ENCODE measurements around the gene WWP2. TPM values are rescaled to one million over a fixed set of nuclear protein-coding genes. Genes with fewer than 3 reads are reported as not detected.
"Not testable (repeated sequence)": the region's sequence is repeated elsewhere in the genome, so short reads cannot be mapped to it uniquely, and the experiment has no call there.

The WWP2 gene
- total RNA-seq, 1 donor from 2014 or later = 59.0 TPM

- intact Hi-C loops (cut with micrococcal nuclease) = no loop called here
- no peak overlapping the region for H3K27ac Mint-ChIP-seq
- peaks cover 33% of the 10 kb centered on the region for H3K36me3 Mint-ChIP-seq (ENCODE audit: low read depth)
- H3K27me3 Mint-ChIP-seq (ENCODE audit: low read depth) = no peaks in the 10 kb centered on the region
- H3K4me1 Mint-ChIP-seq (ENCODE audit: low read depth) = no peaks in the 10 kb centered on the region
- H3K4me3 Mint-ChIP-seq (ENCODE audit: low read depth) = no peak overlapping the region
- no peak for DNase-seq (ENCODE audit: low spot score)
- H3K9me3 Mint-ChIP-seq = peaks cover 5% of the 10 kb centered on the region
Measured at GRCh38 chr16:69816996-69817395, 54.9 kb downstream of the WWP2 start.

GRCh38 chr16:69818891-69819545 is 56.9 kb downstream of the WWP2 start:
- no peaks in the 10 kb centered on the region for H3K27me3 Mint-ChIP-seq (ENCODE audit: low read depth)
- no peak for DNase-seq (ENCODE audit: low spot score)
- no peak overlapping the region for H3K4me3 Mint-ChIP-seq (ENCODE audit: low read depth)

GRCh38 chr16:69820926-69821541 is 58.9 kb downstream of the WWP2 start:
- Mint-ChIP-seq H3K9me3 (peaks cover 5% of the 10 kb centered on the region), H3K27ac (no peak overlapping the region), H3K4me1 (ENCODE audit: low read depth) (peaks cover 4% of the 10 kb centered on the region), H3K4me3 (ENCODE audit: low read depth) (no peak overlapping the region), H3K36me3 (ENCODE audit: low read depth) (peaks cover 32% of the 10 kb centered on the region), H3K27me3 (ENCODE audit: low read depth) (no peaks in the 10 kb centered on the region)
- intact Hi-C loops (cut with micrococcal nuclease) = no loop called here
- DNase-seq (ENCODE audit: low spot score) = no peak

More at GRCh38 chr16:69818891-69819545, 56.9 kb downstream of the WWP2 start:
- intact Hi-C loops (cut with micrococcal nuclease) = no loop called here
- Mint-ChIP-seq H3K36me3 (ENCODE audit: low read depth) (peaks cover 38% of the 10 kb centered on the region), H3K4me1 (ENCODE audit: low read depth) (peaks cover 2% of the 10 kb centered on the region), H3K9me3 (peaks cover 5% of the 10 kb centered on the region), H3K27ac (no peak overlapping the region)

GRCh38 chr16:69821844-69822173 is 59.7 kb downstream of the WWP2 start:
- peaks cover 4% of the 10 kb centered on the region for H3K4me1 Mint-ChIP-seq (ENCODE audit: low read depth)
- H3K27ac Mint-ChIP-seq = no peak overlapping the region
- no peak for DNase-seq (ENCODE audit: low spot score)
- H3K4me3 Mint-ChIP-seq (ENCODE audit: low read depth) = no peak overlapping the region
- intact Hi-C loops (cut with micrococcal nuclease) = no loop called here
- H3K27me3 Mint-ChIP-seq (ENCODE audit: low read depth) = no peaks in the 10 kb centered on the region
- H3K9me3 Mint-ChIP-seq = peaks cover 5% of the 10 kb centered on the region
- H3K36me3 Mint-ChIP-seq (ENCODE audit: low read depth) = peaks cover 29% of the 10 kb centered on the region

GRCh38 chr16:69822174-69822935 is 60.2 kb downstream of the WWP2 start:
- Mint-ChIP-seq H3K9me3 (peaks cover 5% of the 10 kb centered on the region), H3K4me3 (ENCODE audit: low read depth) (no peak overlapping the region), H3K4me1 (ENCODE audit: low read depth) (peaks cover 4% of the 10 kb centered on the region), H3K27ac (peak overlapping the region; percentile 0), H3K27me3 (ENCODE audit: low read depth) (no peaks in the 10 kb centered on the region), H3K36me3 (ENCODE audit: low read depth) (peaks cover 25% of the 10 kb centered on the region)
- no peak for DNase-seq (ENCODE audit: low spot score)
- intact Hi-C loops (cut with micrococcal nuclease) = no loop called here

GRCh38 chr16:69823831-69824563 is 61.9 kb downstream of the WWP2 start:
- Mint-ChIP-seq H3K27me3 (ENCODE audit: low read depth) (no peaks in the 10 kb centered on the region), H3K27ac (no peak overlapping the region), H3K9me3 (no peaks in the 10 kb centered on the region), H3K36me3 (ENCODE audit: low read depth) (peaks cover 15% of the 10 kb centered on the region), H3K4me3 (ENCODE audit: low read depth) (no peak overlapping the region), H3K4me1 (ENCODE audit: low read depth) (peaks cover 4% of the 10 kb centered on the region)
- intact Hi-C loops (cut with micrococcal nuclease) = no loop called here
- DNase-seq (ENCODE audit: low spot score) = no peak

GRCh38 chr16:69824564-69825142 is 62.5 kb downstream of the WWP2 start:
- intact Hi-C loops (cut with micrococcal nuclease); H3K4me3 Mint-ChIP-seq (ENCODE audit: low read depth); DNase-seq (ENCODE audit: low spot score); H3K9me3 Mint-ChIP-seq; H3K27me3 Mint-ChIP-seq (ENCODE audit: low read depth); H3K4me1 Mint-ChIP-seq (ENCODE audit: low read depth); H3K27ac Mint-ChIP-seq: not testable (repeated sequence)
- peaks cover 14% of the 10 kb centered on the region for H3K36me3 Mint-ChIP-seq (ENCODE audit: low read depth)

GRCh38 chr16:69827524-69827923 is 65.4 kb downstream of the WWP2 start:
- Mint-ChIP-seq H3K4me3 (ENCODE audit: low read depth) (no peak overlapping the region), H3K9me3 (no peaks in the 10 kb centered on the region), H3K27ac (no peak overlapping the region), H3K4me1 (ENCODE audit: low read depth) (peaks cover 4% of the 10 kb centered on the region), H3K36me3 (ENCODE audit: low read depth) (peaks cover 7% of the 10 kb centered on the region), H3K27me3 (ENCODE audit: low read depth) (no peaks in the 10 kb centered on the region)
- no peak for DNase-seq (ENCODE audit: low spot score)
- intact Hi-C loops (cut with micrococcal nuclease) = no loop called here

GRCh38 chr16:69829338-69829737 is 67.2 kb downstream of the WWP2 start:
- Mint-ChIP-seq H3K9me3 (no peaks in the 10 kb centered on the region), H3K36me3 (ENCODE audit: low read depth) (peaks cover 7% of the 10 kb centered on the region), H3K27ac (no peak overlapping the region), H3K27me3 (ENCODE audit: low read depth) (no peaks in the 10 kb centered on the region), H3K4me1 (ENCODE audit: low read depth) (no peaks in the 10 kb centered on the region), H3K4me3 (ENCODE audit: low read depth) (no peak overlapping the region)
- intact Hi-C loops (cut with micrococcal nuclease) = no loop called here
- DNase-seq (ENCODE audit: low spot score) = no peak

GRCh38 chr16:69830146-69830533 is 68.0 kb downstream of the WWP2 start:
- no peak overlapping the region for H3K27ac Mint-ChIP-seq
- intact Hi-C loops (cut with micrococcal nuclease) = no loop called here
- H3K4me1 Mint-ChIP-seq (ENCODE audit: low read depth) = no peaks in the 10 kb centered on the region
- no peaks in the 10 kb centered on the region for H3K27me3 Mint-ChIP-seq (ENCODE audit: low read depth)
- H3K9me3 Mint-ChIP-seq = no peaks in the 10 kb centered on the region
- no peak for DNase-seq (ENCODE audit: low spot score)
- peaks cover 7% of the 10 kb centered on the region for H3K36me3 Mint-ChIP-seq (ENCODE audit: low read depth)
- H3K4me3 Mint-ChIP-seq (ENCODE audit: low read depth) = no peak overlapping the region

GRCh38 chr16:69830534-69831211 is 68.5 kb downstream of the WWP2 start:
- intact Hi-C loops (cut with micrococcal nuclease) = no loop called here
- no peaks in the 10 kb centered on the region for H3K9me3 Mint-ChIP-seq
- peaks cover 7% of the 10 kb centered on the region for H3K36me3 Mint-ChIP-seq (ENCODE audit: low read depth)
- no peaks in the 10 kb centered on the region for H3K27me3 Mint-ChIP-seq (ENCODE audit: low read depth)
- peak overlapping the region; percentile 48 for H3K27ac Mint-ChIP-seq
- no peaks in the 10 kb centered on the region for H3K4me1 Mint-ChIP-seq (ENCODE audit: low read depth)
- DNase-seq (ENCODE audit: low spot score) = no peak
- no peak overlapping the region for H3K4me3 Mint-ChIP-seq (ENCODE audit: low read depth)
